Kidney (tissue), 14 donors: ENCODE data around the gene FUS. TPM values are rescaled to one million over a fixed set of nuclear protein-coding genes. Genes with fewer than 3 reads are reported as not detected.
"Not testable (repeated sequence)": the region's sequence is repeated elsewhere in the genome, so short reads cannot be mapped to it uniquely, and the experiment has no call there.

Experiments
- DNase-seq, 5 donors: peaks; one replicate each; pipeline ENCODE4 v3.0.0-alpha.2; 2013 to 2020
- FAIRE-seq: peaks from 2 replicates; lab custom pipeline; 2012; peaks lifted over from hg19 to GRCh38; lab: Jason Lieb, UNC
- H3K27ac ChIP-seq, 2 donors: one replicate each; pipeline ENCODE4 v1.7.0; 2013; ENCODE audit warnings: low read depth in 2 of 2, low read length in 2 of 2, inconsistent platforms in 1 of 2
- H3K27me3 ChIP-seq: one replicate; pipeline ENCODE4 v1.7.1; 2013; ENCODE audit warnings: low read length, inconsistent platforms; ENCODE audit not compliant: control insufficient read depth, insufficient read depth
- H3K36me3 ChIP-seq, 3 donors: one replicate each; pipeline versions ENCODE4 v1.7.0 to v1.7.1; 2013; ENCODE audit warnings: low read length in 3 of 3, control low read depth in 1 of 3, inconsistent platforms in 1 of 3; ENCODE audit not compliant: insufficient read depth in 3 of 3, control insufficient read depth in 2 of 3
- H3K4me1 ChIP-seq, 3 donors: one replicate each; pipeline versions ENCODE4 v1.7.0 to v1.7.1; 2013; ENCODE audit warnings: low read length in 3 of 3, inconsistent platforms in 1 of 3, low read depth in 1 of 3; ENCODE audit not compliant: control insufficient read depth in 2 of 3, insufficient read depth in 2 of 3
- H3K4me3 ChIP-seq, 3 donors: one replicate each; pipeline versions ENCODE4 v1.7.0 to v1.8.1; 2013; ENCODE audit warnings: low read length in 3 of 3, control low read depth in 1 of 3, inconsistent platforms in 1 of 3
- H3K9ac ChIP-seq, 3 donors: one replicate each; pipeline versions ENCODE4 v1.7.0 to v1.7.1; 2013; ENCODE audit warnings: low read length in 3 of 3, control low read depth in 1 of 3, inconsistent platforms in 1 of 3
- H3K9me3 ChIP-seq, 3 donors: one replicate each; pipeline versions ENCODE4 v1.7.0 to v1.7.1; 2013; ENCODE audit warnings: low read length in 3 of 3, control low read depth in 1 of 3, inconsistent platforms in 1 of 3; ENCODE audit not compliant: control insufficient read depth in 2 of 3, insufficient read depth in 1 of 3
- CTCF ChIP-seq: IDR thresholded peaks from 3 replicates; pipeline ENCODE4 v1.5.1; 2012; ENCODE audit warnings: mild to moderate bottlenecking, moderate library complexity, borderline replicate concordance; ENCODE audit not compliant: insufficient read depth; ENCODE audit errors: extremely low read depth
- intact Hi-C: fragments of 100-400 bp; cut with DNase I; formaldehyde crosslinking; loops from one replicate; pipeline ENCODE4 v1.11.1; 2022
- polyA plus RNA-seq: library from polyadenylated mRNA; stranded (reverse); fragments of 350-450 nt; fragmentation: Illumina TruSeq; extraction: RNeasy Lipid Tissue Mini Kit (QIAGEN cat#74804); gene quantifications from one replicate; pipeline ENCODE4 v1.2.3, GENCODE V29; 2014; ENCODE audit warnings: low read depth, low replicate concordance; ENCODE audit not compliant: insufficient read depth
- total RNA-seq: library from RNA; stranded (reverse); fragmentation: NEBNext Ultra II Directional; extraction: Animal tissue kit (Norgen Biotek cat#: 25700); gene quantifications from one replicate; pipeline ENCODE4 v1.2.1, GENCODE V29; 2021
- donor health status: control.
- donor health status: control.
- donor health status: control.
- donor health status: control.
- donor health status: control.
- donor health status: DM: yes; HTN: yes; CAD: no.
- donor health status: Normal renal cell carcinoma (clear cell type).

The FUS gene
- total and polyA plus RNA-seq, 2 donors from 2014 or later: 180 to 333 TPM

GRCh38 chr16:31135535-31136286 is 44.2 kb upstream of the FUS start, which contains the start of gene PRSS8:
TSS of gene PRSS8 (minus strand) at chr16:31135727. CDS start at chr16:31135498, 229 bp downstream.
- H3K4me1 ChIP-seq: peaks cover 0 to 34% (median 21%) of the 10 kb centered on the region in 3 donors
- peaks cover 0 to 20% (median 0%) of the 10 kb centered on the region in 3 donors for H3K36me3 ChIP-seq
- H3K9ac ChIP-seq: peak within 1 kb of the TSS; percentile 4 to 97 (median 20)

GRCh38 chr16:31136287-31136662 is 43.7 kb upstream of the FUS start:
- Histone ChIP-seq H3K27me3 (no peaks in the 10 kb centered on the region), H3K9me3 (no peaks in the 10 kb centered on the region), H3K4me1 (peaks cover 0 to 35% (median 19%) of the 10 kb centered on the region in 3 donors), H3K4me3 (peak overlapping the region in 1 of 3 donors; percentile 87), H3K9ac (peak overlapping the region in 1 of 3 donors; percentile 30), H3K27ac (peak overlapping the region in 1 of 2 donors; percentile 94), H3K36me3 (peaks cover 0 to 19% (median 0%) of the 10 kb centered on the region in 3 donors)
- DNase-seq (no peak), FAIRE-seq (no peak)
- TF ChIP-seq CTCF: no peak
- intact Hi-C loops: no loop called here

More at GRCh38 chr16:31135535-31136286, 44.2 kb upstream of the FUS start, which contains the start of gene PRSS8:
- FAIRE-seq (no peak), DNase-seq (peak; percentile 70 to 95 (median 80))
- H3K27ac ChIP-seq: peak within 1 kb of the TSS; percentile 90 to 94
- TF ChIP-seq CTCF: no peak
- no peaks in the 10 kb centered on the region for H3K9me3 ChIP-seq
- peak within 1 kb of the TSS; percentile 42 to 91 (median 87) for H3K4me3 ChIP-seq
- H3K27me3 ChIP-seq: no peaks in the 10 kb centered on the region
- intact Hi-C loops: no loop called here

GRCh38 chr16:31136822-31137499 is 43.0 kb upstream of the FUS start:
- H3K27me3 ChIP-seq, DNase-seq: not testable (repeated sequence)
- peaks cover 0 to 33% (median 20%) of the 10 kb centered on the region in 3 donors for H3K4me1 ChIP-seq

More at GRCh38 chr16:31136822-31137499, 43.0 kb upstream of the FUS start:
- H3K9ac ChIP-seq, H3K4me3 ChIP-seq, intact Hi-C loops, H3K9me3 ChIP-seq, H3K27ac ChIP-seq, FAIRE-seq: not testable (repeated sequence)
- H3K36me3 ChIP-seq: peaks cover 0 to 12% (median 0%) of the 10 kb centered on the region in 3 donors
